Fibroblast of mammary gland (primary cell): ENCODE data around the gene RELCH.
A peak's percentile ranks its signal among the peaks of the same experiment; 100 is the strongest.

Experiments used
- DNase-seq: peaks from one replicate; pipeline ENCODE4 v3.0.0-alpha.2; 2010; ENCODE audit warnings: low read depth
- H3K4me3 ChIP-seq: 2 replicates; pipeline ENCODE4 v1.5.1; 2011; ENCODE audit warnings: low read depth, mild to moderate bottlenecking, low read length, moderate library complexity; ENCODE audit not compliant: control insufficient read depth
- TF ChIP-seq, protein P1 (sequence below): conservative IDR thresholded peaks from 2 replicates; pipeline ENCODE4 v1.5.1; 2011; ENCODE audit warnings: low read depth, low read length, inconsistent platforms; ENCODE audit not compliant: control insufficient read depth, insufficient read depth

RELCH gene

DNA sequence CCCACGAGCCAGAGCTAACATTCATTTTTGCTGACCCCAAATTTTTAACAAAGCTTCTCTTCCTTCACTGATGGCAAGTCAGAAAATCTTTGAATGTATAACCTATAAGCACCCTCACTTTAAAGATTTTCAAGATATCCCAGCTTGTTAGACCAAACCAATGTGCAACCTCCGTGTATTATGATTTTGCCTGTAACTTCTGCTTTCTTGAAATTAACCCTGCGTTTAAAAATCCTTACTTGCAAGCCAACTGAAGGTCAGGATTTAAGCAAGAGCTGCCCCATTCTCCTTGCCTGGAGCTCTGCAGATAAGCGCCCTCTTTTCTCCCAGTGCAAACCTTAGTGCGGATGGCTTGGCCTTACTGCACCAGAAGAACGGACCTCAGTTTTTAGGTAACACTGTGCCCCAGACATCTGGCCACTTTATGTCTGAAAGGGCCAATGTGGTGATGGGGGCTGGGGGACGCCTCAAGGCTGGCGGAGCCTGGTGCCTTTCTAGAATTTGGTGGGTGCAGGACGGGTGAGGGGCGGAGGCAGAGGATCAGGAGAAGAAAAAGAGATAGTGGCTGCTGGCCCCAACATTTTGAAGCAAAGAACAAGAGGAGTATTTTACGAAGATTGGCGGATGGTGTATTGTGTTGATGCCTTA is 137.2 kb downstream of the RELCH start:
- no peak for DNase-seq
- TF ChIP-seq, protein P1, sequence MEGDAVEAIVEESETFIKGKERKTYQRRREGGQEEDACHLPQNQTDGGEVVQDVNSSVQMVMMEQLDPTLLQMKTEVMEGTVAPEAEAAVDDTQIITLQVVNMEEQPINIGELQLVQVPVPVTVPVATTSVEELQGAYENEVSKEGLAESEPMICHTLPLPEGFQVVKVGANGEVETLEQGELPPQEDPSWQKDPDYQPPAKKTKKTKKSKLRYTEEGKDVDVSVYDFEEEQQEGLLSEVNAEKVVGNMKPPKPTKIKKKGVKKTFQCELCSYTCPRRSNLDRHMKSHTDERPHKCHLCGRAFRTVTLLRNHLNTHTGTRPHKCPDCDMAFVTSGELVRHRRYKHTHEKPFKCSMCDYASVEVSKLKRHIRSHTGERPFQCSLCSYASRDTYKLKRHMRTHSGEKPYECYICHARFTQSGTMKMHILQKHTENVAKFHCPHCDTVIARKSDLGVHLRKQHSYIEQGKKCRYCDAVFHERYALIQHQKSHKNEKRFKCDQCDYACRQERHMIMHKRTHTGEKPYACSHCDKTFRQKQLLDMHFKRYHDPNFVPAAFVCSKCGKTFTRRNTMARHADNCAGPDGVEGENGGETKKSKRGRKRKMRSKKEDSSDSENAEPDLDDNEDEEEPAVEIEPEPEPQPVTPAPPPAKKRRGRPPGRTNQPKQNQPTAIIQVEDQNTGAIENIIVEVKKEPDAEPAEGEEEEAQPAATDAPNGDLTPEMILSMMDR: no peak
- H3K4me3 ChIP-seq: no peak overlapping the region

DNA sequence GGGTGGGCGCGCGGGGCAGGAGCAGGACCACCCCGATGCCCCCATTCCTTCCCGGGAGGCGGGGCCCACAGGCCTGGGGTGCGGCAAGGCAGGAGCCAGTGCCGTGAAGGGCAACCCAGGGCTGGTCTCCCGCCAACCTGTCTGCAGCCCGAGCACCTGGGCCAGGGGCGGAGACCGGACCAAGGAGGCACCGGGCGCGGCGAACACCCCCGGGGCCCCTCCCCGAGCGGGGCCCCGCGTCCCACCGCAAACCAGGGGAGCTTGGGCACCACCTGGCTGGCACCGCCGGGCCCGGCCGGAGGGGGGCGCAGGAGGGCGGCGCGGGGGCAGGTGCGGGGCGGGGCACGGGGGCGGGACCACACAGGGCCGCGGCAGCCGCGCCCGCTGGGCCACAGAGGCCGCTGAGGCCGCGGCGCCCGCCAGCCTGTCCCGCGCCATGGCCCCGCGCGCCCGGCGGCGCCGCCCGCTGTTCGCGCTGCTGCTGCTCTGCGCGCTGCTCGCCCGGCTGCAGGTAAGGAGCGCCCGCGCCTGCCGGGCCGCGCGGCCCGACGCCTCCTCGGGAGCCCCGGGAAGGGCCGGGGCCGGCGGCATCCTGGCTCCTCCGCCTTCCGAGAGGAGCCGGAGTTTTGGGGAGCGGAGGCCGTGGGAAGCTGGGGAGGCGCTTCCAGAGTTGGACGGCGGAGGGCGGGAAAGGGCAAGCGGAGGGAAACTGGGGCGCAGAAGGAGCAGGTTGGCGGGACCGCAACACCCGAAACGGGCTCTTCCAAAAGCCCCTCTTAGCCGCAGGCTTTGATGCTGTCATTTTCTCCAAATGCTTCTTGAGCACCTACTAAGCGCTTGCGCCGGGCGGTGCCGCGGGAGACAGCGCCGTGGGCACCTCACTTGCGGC is 138.1 kb downstream of the RELCH start, which contains the start of gene TNFRSF11A:
TSS of gene TNFRSF11A (plus strand) at position 394 of the 889 bp plus-strand sequence. CDS start at position 437, 43 bp downstream.
- H3K4me3 ChIP-seq: peak within 1 kb of the TSS; percentile 26
- TF ChIP-seq, protein P1: no peak
- peak; percentile 8 for DNase-seq

DNA sequence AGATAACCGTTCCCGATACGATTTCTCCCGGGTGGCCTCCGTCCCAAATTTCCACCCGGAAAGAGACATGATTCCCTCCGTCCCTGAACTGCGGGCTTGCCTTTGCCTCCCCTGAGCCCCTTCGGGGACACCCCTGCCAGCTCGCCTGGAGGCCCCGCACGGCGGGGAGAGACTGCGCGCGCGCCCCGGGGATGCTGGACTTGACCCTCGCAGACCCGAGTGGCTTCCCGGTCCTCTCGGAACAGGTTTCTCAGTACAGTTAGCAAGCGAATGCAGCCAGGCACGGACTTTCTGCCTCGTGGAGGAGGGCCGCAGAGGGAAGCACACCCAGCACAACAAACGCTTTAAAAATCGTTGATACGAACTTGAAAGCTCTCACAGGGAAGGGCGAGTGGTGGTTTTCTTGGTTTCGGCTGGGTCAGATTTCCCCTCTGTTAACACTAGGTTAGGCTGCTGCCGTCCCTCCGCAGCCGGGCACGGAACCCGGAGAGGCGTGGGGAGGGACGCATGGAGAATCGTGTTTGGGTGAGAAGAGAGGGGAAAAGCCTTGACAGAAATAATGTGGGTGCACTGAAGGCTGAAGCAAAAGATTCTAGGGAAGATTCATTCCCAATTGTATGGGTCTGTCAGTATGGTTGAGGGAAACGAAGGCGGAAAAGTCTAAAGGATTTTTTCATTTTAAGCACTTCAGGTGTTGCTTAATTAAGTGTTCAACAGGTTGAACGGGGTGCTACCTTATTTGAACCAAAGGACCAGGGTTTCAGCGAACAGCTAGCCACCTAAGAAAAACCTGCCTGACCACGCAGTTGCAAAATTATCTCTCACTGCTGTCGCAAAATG is 139.0 kb downstream of the RELCH start:
- H3K4me3 ChIP-seq: peak overlapping the region; percentile 26
- DNase-seq: peak; percentile 10
- TF ChIP-seq, protein P1: no peak

DNA sequence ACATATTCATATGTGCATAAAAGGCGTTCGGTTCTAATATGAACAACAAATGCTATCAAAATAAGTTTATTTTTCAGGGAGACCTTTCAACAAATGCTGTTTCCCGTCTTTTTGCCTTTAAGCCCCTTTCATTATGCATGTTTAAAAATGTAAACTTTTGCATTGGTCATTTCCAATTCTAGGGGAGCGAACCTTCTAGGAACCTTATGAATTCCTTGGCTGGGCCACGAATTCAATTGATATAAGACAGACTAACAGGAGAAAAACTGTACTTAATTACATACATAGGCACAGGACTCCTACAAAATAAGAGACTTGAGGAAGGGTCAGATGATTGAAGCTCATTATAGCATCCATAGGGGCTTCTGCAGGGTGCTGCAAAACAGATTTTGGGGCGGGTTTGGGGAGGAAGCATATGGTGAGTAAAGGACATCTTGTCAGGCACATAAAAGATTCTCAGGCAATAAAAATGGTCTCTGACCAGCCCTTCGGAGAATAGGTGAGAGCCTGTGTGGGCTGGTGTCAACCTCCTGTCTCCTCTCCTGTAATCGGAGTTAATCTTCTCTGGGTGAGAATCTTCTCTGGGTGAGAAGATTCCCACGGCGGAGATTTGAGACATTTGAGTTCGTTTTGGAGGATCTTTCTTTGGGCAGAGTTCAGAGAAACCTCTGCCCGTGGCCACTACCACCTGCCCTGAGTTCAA is 139.7 kb downstream of the RELCH start:
- H3K4me3 ChIP-seq: no peak overlapping the region
- TF ChIP-seq, protein P1: no peak
- DNase-seq: no peak

DNA sequence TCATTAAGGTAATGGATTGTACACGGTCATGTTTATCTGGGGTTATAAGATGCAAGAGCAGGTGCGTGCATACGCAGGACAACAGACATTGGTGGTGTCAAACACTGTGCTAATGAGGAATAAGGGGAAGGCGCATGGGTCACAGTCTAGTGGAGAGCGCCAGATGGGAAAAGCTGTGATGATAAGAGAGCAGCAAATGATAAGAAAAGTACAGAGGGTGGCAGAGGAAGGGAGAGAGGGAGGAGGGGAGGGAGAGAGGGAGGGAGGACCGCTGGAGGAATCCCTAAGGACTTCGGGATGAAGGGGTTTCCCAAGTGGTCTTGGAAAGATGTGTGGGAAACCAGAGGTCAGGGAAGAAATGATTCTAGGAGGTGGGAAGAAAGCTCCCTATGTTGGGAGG is 140.9 kb downstream of the RELCH start:
- no peak for DNase-seq
- no peak overlapping the region for H3K4me3 ChIP-seq
- TF ChIP-seq, protein P1: no peak
